Measurements from ENCODE around the gene PRDM10.
A peak's percentile ranks its signal among the peaks of the same experiment; 100 is the strongest.

PRDM10 gene

GRCh38 chr11:130002352-130002845 is at the start of gene PRDM10:
TSS of gene PRDM10 (minus strand) at chr11:130002835. CDS start at chr11:129960964, 41,871 bp downstream.
- H3K9me3 Mint-ChIP-seq, result peaks cover 17% of the 10 kb centered on the region
- DNase-seq, result peak; percentile 87
- peaks cover 26% of the 10 kb centered on the region for H3K36me3 Mint-ChIP-seq (ENCODE audit: low read depth)
- peak within 1 kb of the TSS; percentile 97 for H3K4me3 Mint-ChIP-seq
- H3K4me1 Mint-ChIP-seq, result peaks cover 38% of the 10 kb centered on the region
- TF ChIP-seq, protein P1, sequence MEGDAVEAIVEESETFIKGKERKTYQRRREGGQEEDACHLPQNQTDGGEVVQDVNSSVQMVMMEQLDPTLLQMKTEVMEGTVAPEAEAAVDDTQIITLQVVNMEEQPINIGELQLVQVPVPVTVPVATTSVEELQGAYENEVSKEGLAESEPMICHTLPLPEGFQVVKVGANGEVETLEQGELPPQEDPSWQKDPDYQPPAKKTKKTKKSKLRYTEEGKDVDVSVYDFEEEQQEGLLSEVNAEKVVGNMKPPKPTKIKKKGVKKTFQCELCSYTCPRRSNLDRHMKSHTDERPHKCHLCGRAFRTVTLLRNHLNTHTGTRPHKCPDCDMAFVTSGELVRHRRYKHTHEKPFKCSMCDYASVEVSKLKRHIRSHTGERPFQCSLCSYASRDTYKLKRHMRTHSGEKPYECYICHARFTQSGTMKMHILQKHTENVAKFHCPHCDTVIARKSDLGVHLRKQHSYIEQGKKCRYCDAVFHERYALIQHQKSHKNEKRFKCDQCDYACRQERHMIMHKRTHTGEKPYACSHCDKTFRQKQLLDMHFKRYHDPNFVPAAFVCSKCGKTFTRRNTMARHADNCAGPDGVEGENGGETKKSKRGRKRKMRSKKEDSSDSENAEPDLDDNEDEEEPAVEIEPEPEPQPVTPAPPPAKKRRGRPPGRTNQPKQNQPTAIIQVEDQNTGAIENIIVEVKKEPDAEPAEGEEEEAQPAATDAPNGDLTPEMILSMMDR (IDR thresholded peaks at IDR 0.05), result no peak
- no peaks in the 10 kb centered on the region for H3K27me3 Mint-ChIP-seq (ENCODE audit: low read depth, poor library complexity)
- peak within 1 kb of the TSS; percentile 100 for H3K27ac Mint-ChIP-seq

DNA sequence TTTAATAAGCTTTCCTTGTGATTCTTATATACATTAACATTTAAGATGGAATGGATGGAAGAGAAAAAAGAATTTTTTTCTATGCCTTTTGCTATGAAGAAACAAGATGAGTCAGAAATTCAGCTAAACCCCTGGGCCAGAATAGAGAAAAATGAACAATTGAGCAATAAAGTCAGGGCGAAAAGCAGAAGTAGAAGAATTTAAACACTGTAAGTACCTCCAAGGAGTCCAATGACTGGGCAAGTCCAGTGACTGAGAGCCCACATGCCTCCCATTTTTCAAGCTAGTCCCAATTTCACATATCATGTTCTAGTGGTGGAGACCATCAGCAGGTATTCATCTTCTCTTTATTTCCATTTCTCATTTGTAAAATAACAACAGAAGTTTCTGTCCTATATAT is 48.4 kb upstream of the PRDM10 start:
- H3K27me3 Mint-ChIP-seq (ENCODE audit: low read depth, poor library complexity), result peaks cover 9% of the 10 kb centered on the region
- TF ChIP-seq, protein P1 (IDR thresholded peaks at IDR 0.05), result no peak
- H3K9me3 Mint-ChIP-seq, result peaks cover 5% of the 10 kb centered on the region
- peaks cover 7% of the 10 kb centered on the region for H3K4me1 Mint-ChIP-seq
- no peak overlapping the region for H3K4me3 Mint-ChIP-seq
- no peak overlapping the region for H3K27ac Mint-ChIP-seq
- no peaks in the 10 kb centered on the region for H3K36me3 Mint-ChIP-seq (ENCODE audit: low read depth)
- DNase-seq, result no peak

DNA sequence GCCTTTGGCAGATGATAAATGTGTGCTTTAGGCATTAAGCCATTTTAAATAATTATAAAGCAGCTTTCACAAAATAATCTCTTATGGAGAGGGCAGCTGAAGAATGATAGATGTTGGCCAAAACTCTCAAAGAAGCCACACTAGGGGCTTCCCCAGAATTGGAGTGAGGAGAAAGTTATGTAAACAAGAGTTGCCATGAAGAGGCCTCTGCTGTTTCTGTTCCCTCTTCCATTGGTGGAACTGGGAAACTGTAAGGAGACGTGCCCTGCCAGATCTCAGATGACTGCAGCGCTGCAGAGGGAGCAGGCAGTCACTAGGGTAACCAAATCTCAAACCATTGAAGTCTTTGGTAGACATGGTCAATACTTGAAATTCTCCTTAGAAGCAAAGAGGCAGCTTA is 47.6 kb upstream of the PRDM10 start:
- Mint-ChIP-seq H3K27me3 (ENCODE audit: low read depth, poor library complexity) (peaks cover 14% of the 10 kb centered on the region), H3K4me1 (peaks cover 7% of the 10 kb centered on the region), H3K9me3 (peaks cover 5% of the 10 kb centered on the region), H3K36me3 (ENCODE audit: low read depth) (no peaks in the 10 kb centered on the region), H3K27ac (no peak overlapping the region), H3K4me3 (no peak overlapping the region)
- TF ChIP-seq, protein P1 (IDR thresholded peaks at IDR 0.05), result no peak
- DNase-seq, result no peak

- Mint-ChIP-seq H3K4me3 (no peak overlapping the region), H3K36me3 (ENCODE audit: low read depth) (no peaks in the 10 kb centered on the region), H3K9me3 (peaks cover 8% of the 10 kb centered on the region), H3K4me1 (peaks cover 7% of the 10 kb centered on the region), H3K27ac (no peak overlapping the region), H3K27me3 (ENCODE audit: low read depth, poor library complexity) (peaks cover 9% of the 10 kb centered on the region)
- TF ChIP-seq, protein P1 (IDR thresholded peaks at IDR 0.05), result no peak
- DNase-seq, result no peak
Observed at GRCh38 chr11:130049328-130049771, 46.7 kb upstream of the PRDM10 start.

DNA sequence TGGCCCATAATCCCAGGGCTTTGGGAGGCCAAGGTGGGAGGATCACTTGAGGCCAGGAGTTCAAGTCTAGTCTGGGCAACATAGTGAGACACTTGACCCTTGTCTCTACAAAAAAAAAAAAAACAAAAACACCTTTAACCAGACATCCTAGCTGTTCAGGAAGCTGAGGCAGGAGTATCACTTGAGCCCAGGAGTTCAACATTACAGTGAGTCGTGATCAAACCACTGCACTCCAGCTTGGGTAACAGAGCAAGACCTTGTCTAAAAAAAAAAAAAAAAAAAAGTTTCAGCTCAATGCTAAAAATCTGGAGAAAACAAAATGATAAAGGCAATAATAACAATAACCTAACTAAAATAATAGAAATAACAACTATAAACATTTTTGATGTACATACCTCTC is 44.5 kb upstream of the PRDM10 start:
- Mint-ChIP-seq H3K27me3 (ENCODE audit: low read depth, poor library complexity) (peaks cover 13% of the 10 kb centered on the region), H3K36me3 (ENCODE audit: low read depth) (no peaks in the 10 kb centered on the region), H3K4me1 (peaks cover 7% of the 10 kb centered on the region), H3K27ac (no peak overlapping the region), H3K4me3 (no peak overlapping the region), H3K9me3 (peaks cover 16% of the 10 kb centered on the region)
- TF ChIP-seq, protein P1 (IDR thresholded peaks at IDR 0.05), result no peak
- DNase-seq, result no peak

DNA sequence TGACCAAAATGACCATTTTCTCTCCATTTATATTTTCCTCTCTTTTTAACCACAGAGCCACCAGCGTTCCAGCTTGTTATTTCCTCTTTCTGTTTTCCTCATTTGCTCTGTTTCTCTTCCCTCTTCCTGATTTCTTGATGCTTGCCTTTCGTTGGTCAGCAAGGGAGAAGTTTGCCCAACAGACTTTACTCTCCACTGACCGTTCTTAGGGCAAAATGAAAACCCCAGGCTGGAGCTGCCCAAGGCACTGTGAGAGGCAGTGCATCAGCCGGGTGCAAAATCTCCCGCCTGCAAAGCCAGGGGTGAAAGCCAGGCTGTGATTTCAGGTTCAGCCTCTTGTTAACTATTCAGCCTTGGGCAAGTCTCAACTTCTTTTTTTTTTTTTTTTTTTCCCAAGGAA is 40.9 kb upstream of the PRDM10 start:
- no peaks in the 10 kb centered on the region for H3K36me3 Mint-ChIP-seq (ENCODE audit: low read depth)
- TF ChIP-seq, protein P1 (IDR thresholded peaks at IDR 0.05), result no peak
- peaks cover 13% of the 10 kb centered on the region for H3K27me3 Mint-ChIP-seq (ENCODE audit: low read depth, poor library complexity)
- peaks cover 20% of the 10 kb centered on the region for H3K9me3 Mint-ChIP-seq
- H3K4me1 Mint-ChIP-seq, result no peaks in the 10 kb centered on the region
- H3K4me3 Mint-ChIP-seq, result no peak overlapping the region
- DNase-seq, result no peak
- H3K27ac Mint-ChIP-seq, result no peak overlapping the region
